HG03060 (cell line): Measurements from ENCODE around the gene PDE12.
"Not testable (repeated sequence)": the region's sequence is repeated elsewhere in the genome, so short reads cannot be mapped to it uniquely, and the experiment has no call there.

ENCODE experiments used
- ATAC-seq: cut with Tn5 transposase; IDR thresholded peaks from one replicate; pipeline ENCODE4 v1.9.1; 2021; ENCODE audit warnings: low read depth, moderate number of reproducible peaks; ENCODE audit not compliant: unreplicated experiment

Gene PDE12

DNA sequence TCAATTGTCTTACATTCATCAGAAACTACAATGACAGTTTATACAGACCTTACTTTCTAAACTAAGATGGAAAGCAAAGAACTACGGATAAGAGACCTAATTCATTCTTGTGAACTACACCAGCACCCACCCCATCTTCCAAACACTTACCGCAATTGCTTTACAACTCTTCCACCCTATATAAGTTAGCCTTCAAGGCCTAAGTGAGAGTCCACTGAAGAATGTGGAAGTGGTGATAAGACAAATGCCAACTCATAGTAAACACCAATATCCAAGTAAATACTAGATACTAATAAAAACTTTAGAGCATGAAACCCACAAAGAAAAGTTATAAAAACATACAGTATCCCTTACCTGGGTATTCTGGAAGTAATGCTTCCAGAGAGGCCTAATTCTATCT is 27.5 kb downstream of the PDE12 start:
- ATAC-seq, result no peak

DNA sequence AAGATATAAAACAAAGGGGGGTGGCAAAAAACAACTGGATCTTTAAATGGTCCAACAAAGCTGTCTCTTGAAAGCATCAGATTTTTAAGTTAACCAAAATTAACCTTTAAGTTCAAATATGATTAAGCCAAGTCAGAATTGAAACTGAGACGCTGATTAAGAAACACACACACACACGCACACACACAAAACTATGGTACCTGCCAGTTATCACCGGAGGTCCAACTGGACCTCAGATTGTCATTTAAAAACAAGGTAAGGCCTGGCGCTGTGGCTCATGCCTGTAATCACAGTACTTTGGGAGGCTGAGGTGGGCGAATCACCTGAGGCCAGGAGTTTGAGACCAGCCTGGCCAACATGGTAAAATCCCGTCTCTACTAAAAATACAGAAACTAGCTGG is 30.7 kb downstream of the PDE12 start:
- ATAC-seq, result no peak

- ATAC-seq, result no peak
Measured at GRCh38 chr3:57587905-57588304, 31.8 kb downstream of the PDE12 start.

GRCh38 chr3:57592306-57592705 is 36.2 kb downstream of the PDE12 start:
- no peak for ATAC-seq

DNA sequence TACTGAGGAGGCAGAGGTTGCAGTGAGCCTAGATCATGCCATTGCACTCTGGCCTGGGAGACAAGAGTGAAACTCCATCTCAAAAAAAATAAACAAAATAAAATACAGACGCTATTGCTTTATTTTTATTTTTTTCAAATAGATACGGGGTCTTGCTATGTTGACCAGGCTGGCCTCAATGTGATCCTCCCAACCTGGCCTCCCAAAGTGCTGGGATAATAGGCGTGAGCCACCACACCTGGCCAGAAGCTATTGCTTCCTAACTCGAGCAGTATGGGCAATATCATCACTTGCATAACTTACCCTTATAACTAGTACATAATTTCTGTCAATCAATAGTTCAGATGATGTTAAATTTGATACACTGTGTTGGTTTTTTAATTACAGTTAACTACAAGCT is 38.1 kb downstream of the PDE12 start:
- no peak for ATAC-seq

- no peak for ATAC-seq
Measured at GRCh38 chr3:57594576-57594975, 38.5 kb downstream of the PDE12 start.

GRCh38 chr3:57596495-57597126 is 40.5 kb downstream of the PDE12 start:
- no peak for ATAC-seq

DNA sequence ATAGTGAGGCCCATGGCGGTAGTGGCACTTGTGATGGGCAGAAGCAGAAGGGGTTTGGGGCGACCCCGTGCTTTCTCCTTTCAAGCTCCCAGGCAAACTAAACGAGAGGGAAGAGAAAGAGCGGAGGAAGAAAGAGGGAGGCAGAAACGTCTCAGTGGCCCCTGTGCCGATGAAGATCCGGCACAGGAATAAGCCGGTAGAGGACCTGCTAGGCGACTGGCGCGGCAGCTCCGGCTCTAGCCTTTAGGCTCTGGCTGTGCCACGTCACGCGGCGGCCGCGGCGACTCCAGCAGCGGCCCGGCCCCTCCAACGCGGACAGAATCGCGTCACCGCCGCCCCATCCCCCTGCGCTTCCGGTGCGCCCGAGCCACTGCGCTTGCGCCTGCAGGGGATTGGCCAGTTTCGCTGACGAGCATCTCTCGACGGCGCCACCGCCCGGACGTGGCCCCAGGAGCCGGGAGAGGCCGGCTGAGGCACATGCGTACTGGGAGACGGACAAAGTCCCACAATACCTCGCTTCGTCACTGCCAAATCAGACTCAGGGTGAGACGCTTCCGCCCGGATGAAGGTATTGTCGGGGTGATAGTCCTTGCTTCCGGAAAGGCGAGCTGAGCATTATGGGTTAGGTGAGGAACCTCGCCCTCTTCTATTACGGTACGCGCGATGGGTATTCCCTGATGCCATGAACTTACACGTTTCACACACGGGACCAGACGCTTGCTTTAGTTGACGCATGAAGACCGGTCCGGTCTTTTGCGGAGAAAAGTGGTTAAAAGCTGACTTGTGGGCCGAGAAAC is 41.3 kb downstream of the PDE12 start, which contains the start of gene ARF4:
TSS of gene ARF4 (minus strand) at position 218 of the 797 bp plus-strand sequence. CDS start at position 14, 204 bp downstream.
- peak; percentile 95 for ATAC-seq

GRCh38 chr3:57598765-57599360 is 42.8 kb downstream of the PDE12 start:
- ATAC-seq, result no peak

DNA sequence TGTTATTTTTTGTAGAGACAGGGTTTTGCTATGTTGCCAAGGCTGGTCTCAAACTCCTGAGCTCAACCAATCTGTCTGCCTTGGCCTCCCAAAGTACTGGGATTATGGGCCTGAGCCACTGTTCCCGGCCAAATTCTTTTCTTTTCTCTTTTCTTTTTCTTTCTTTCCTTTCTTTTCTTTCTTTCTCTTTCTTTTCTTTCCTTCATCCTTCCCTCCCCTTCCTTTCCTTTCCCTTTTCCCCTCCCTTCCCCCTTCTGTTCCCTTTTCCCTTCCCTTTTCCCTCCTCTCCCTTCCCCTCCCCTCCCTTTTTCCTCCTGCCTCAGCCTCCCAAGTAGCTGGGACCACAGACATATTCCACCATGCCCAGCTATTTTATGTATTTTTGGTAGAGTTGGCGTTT is 44.1 kb downstream of the PDE12 start:
- no peak for ATAC-seq

DNA sequence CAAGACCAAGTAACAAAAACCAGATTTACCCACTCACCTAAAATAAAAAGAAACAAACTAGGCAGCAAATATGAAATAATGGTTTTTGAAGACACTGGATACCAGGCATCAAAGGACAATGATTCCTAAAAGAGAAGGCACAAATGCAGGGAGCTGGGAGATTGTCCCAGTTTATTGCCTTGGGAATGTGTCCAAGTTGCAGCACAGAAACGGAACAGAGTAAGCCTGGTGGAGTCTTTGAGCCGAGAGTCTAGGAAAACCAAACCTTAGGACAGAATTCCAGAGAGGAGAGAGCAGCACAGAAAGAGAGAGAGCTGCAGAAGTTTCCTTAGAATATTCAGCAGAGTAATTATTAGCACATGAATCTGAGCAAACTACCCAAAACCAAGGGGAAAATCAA is 48.9 kb downstream of the PDE12 start:
- no peak for ATAC-seq

DNA sequence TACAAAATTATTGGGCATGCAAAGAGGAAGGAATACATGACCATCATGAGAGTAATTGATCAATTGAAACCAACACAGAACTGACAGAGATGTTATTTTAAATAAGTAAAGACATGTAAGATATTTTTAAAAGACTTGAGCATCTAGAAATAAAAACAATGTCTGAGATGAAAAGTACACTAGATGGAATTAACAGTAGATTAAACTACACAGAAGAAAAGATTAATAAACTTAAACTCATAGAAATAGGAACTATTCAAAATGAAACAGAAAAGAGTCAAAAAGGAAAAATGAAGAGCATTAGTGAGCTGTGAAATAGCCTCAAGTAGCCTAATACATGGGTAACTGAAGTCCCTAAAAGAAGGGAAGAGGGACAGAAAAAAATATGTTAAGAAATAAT is 49.6 kb downstream of the PDE12 start:
- ATAC-seq, result no peak

- not testable (repeated sequence) for ATAC-seq
Measured at GRCh38 chr3:57611870-57612269, 55.8 kb downstream of the PDE12 start.

- ATAC-seq, result no peak
Measured at GRCh38 chr3:57616233-57616632, 60.2 kb downstream of the PDE12 start.
